IMR-90 (cell line): ENCODE measurements around the gene PRSS50. TPM values are rescaled to one million over a fixed set of nuclear protein-coding genes. Genes with fewer than 3 reads are reported as not detected.

Experiments
- ATAC-seq: fragments of 200-7000 bp; cut with Tn5 transposase; 2 replicates; pipeline ENCODE4 v1.9.1; 2020; ENCODE audit warnings: low read depth, mild to moderate bottlenecking, moderate library complexity
- BruUV-seq: library from RNA; stranded (reverse); fragments of 400-500 nt; replicated peaks from 2 replicates; lab custom pipeline; 2021; lab: Mats Ljungman, UMichigan
- CTCF ChIA-PET: fragments of 300-600 bp; formaldehyde crosslinking; extraction: SDS; loops from one replicate; lab custom pipeline; 2021; ENCODE audit warnings: antibody characterized with exemption; lab: Yijun Ruan, JAX
- POLR2A ChIA-PET: fragments of 300-600 bp; sonication (Branson Sonifier 250); formaldehyde crosslinking; loops from one replicate; lab custom pipeline; 2022; ENCODE audit warnings: antibody characterized with exemption; ENCODE audit not compliant: unreplicated experiment; lab: Charles Lee
- DNase-seq: peaks from one replicate; pipeline ENCODE4 v3.0.0; 2013
- H2AFZ ChIP-seq: replicated peaks from 2 replicates; pipeline ENCODE3; 2013; ENCODE audit warnings: low read length, mild to moderate bottlenecking; ENCODE audit not compliant: poor library complexity
- H2AK5ac ChIP-seq: 2 replicates; pipeline ENCODE4 v1.6.1; 2013; ENCODE audit warnings: low read depth, low read length, inconsistent platforms
- H2AK9ac ChIP-seq: replicated peaks from 2 replicates; pipeline ENCODE3; 2013; ENCODE audit warnings: mild to moderate bottlenecking, low read depth, low read length, moderate library complexity; ENCODE audit not compliant: poor library complexity
- H2BK120ac ChIP-seq: 2 replicates; pipeline ENCODE4 v1.6.1; 2013; ENCODE audit warnings: low read depth, low read length, inconsistent platforms
- H2BK15ac ChIP-seq: 3 replicates; pipeline ENCODE4 v1.6.1; 2013; ENCODE audit warnings: low read depth, low read length, inconsistent platforms
- H2BK20ac ChIP-seq: 2 replicates; pipeline ENCODE4 v1.6.1; 2013; ENCODE audit warnings: low read depth, mild to moderate bottlenecking, inconsistent platforms, low read length, moderate library complexity
- H2BK5ac ChIP-seq: 2 replicates; pipeline ENCODE4 v1.6.1; 2013; ENCODE audit warnings: mild to moderate bottlenecking, low read depth, low read length, inconsistent platforms; ENCODE audit not compliant: poor library complexity, severe bottlenecking
- H3K14ac ChIP-seq: replicated peaks from 2 replicates; pipeline ENCODE4 v1.6.1; 2013; ENCODE audit warnings: low read depth, low read length, inconsistent platforms
- H3K18ac ChIP-seq: 2 replicates; pipeline ENCODE4 v1.6.1; 2013; ENCODE audit warnings: low read depth, low read length, control low read depth
- H3K23ac ChIP-seq: 2 replicates; pipeline ENCODE4 v1.6.1; 2013; ENCODE audit warnings: low read depth, low read length, inconsistent platforms
- H3K27ac ChIP-seq: 2 replicates; pipeline ENCODE4 v1.5.1; 2013; ENCODE audit warnings: mild to moderate bottlenecking, control low read depth, low read length; ENCODE audit not compliant: insufficient read depth
- H3K27me3 ChIP-seq: 2 replicates; pipeline ENCODE4 v1.6.1; 2013; ENCODE audit warnings: low read length; ENCODE audit not compliant: control insufficient read depth, insufficient read depth
- H3K36me3 ChIP-seq: 2 replicates; pipeline ENCODE4 v1.6.1; 2013; ENCODE audit warnings: low read length, mixed read lengths; ENCODE audit not compliant: control insufficient read depth, insufficient read depth
- H3K4ac ChIP-seq: 2 replicates; pipeline ENCODE4 v1.6.1; 2013; ENCODE audit warnings: low read depth, low read length, inconsistent platforms
- H3K4me1 ChIP-seq: 2 replicates; pipeline ENCODE4 v1.6.1; 2013; ENCODE audit warnings: low read length, mixed read lengths; ENCODE audit not compliant: control insufficient read depth, insufficient read depth
- H3K4me2 ChIP-seq: 2 replicates; pipeline ENCODE4 v1.6.1; 2013; ENCODE audit warnings: low read depth, mild to moderate bottlenecking, control low read depth, low read length, moderate library complexity
- H3K4me3 ChIP-seq: 2 replicates; pipeline ENCODE4 v1.5.1; 2013; ENCODE audit warnings: low read depth, mild to moderate bottlenecking, control low read depth, low read length, moderate library complexity; ENCODE audit not compliant: insufficient read depth
- H3K56ac ChIP-seq: 2 replicates; pipeline ENCODE4 v1.6.1; 2013; ENCODE audit warnings: low read length, inconsistent platforms; ENCODE audit not compliant: insufficient read depth; ENCODE audit errors: extremely low read depth
- H3K79me1 ChIP-seq, 2 experiments: 2 replicates each; pipeline ENCODE4 v1.6.1; 2013; ENCODE audit warnings: low read length in 2 of 2, inconsistent platforms in 1 of 2, low read depth in 1 of 2
- H3K9ac ChIP-seq: 2 replicates; pipeline ENCODE4 v1.6.1; 2013; ENCODE audit warnings: low read depth, low read length, control low read depth
- H3K9me1 ChIP-seq: 2 replicates; pipeline ENCODE4 v1.6.1; 2013; ENCODE audit warnings: low read length, inconsistent platforms; ENCODE audit not compliant: insufficient read depth
- H3K9me3 ChIP-seq: 2 replicates; pipeline ENCODE4 v1.6.1; 2013; ENCODE audit warnings: low read length; ENCODE audit not compliant: control insufficient read depth, insufficient read depth
- H4K20me1 ChIP-seq: 2 replicates; pipeline ENCODE4 v1.6.1; 2013; ENCODE audit warnings: low read length, inconsistent platforms; ENCODE audit not compliant: insufficient read depth
- H4K5ac ChIP-seq: 2 replicates; pipeline ENCODE4 v1.6.1; 2013; ENCODE audit warnings: mild to moderate bottlenecking, low read depth, low read length, control low read depth
- H4K8ac ChIP-seq, 2 experiments: 2 replicates each; pipeline ENCODE4 v1.6.1; 2013; ENCODE audit warnings: low read depth in 2 of 2, low read length in 2 of 2, control low read depth in 1 of 2, inconsistent platforms in 1 of 2
- H4K91ac ChIP-seq: 2 replicates; pipeline ENCODE4 v1.6.1; 2013; ENCODE audit warnings: low read depth, low read length, inconsistent platforms; ENCODE audit not compliant: insufficient read depth
- BHLHE40 ChIP-seq: fragments of 150-350 bp; IDR thresholded peaks from 2 replicates; pipeline ENCODE4 v1.6.1; 2016; ENCODE audit warnings: mild to moderate bottlenecking, low read depth, low read length
- CEBPB ChIP-seq: IDR thresholded peaks from 2 replicates; pipeline ENCODE4 v1.6.1; 2012; ENCODE audit warnings: low read depth, low read length, improper control_type of control experiment
- CHD1 ChIP-seq: IDR thresholded peaks from 2 replicates; pipeline ENCODE4 v1.6.1; 2012; ENCODE audit warnings: low read depth, low read length, improper control_type of control experiment
- FOS ChIP-seq: fragments of 150-350 bp; IDR thresholded peaks from 2 replicates; pipeline ENCODE4 v1.6.1; 2016; ENCODE audit warnings: low read depth, low read length
- MAFK ChIP-seq: IDR thresholded peaks from 2 replicates; pipeline ENCODE4 v1.6.1; 2012; ENCODE audit warnings: low read depth, low read length, improper control_type of control experiment
- MAZ ChIP-seq: IDR thresholded peaks from 2 replicates; pipeline ENCODE4 v1.6.1; 2012; ENCODE audit warnings: low read depth, mild to moderate bottlenecking, low read length, improper control_type of control experiment, moderate library complexity, borderline replicate concordance
- MXI1 ChIP-seq: IDR thresholded peaks from 2 replicates; pipeline ENCODE4 v1.6.1; 2012; ENCODE audit warnings: low read depth, mild to moderate bottlenecking, low read length, moderate library complexity, borderline replicate concordance
- NFE2L2 ChIP-seq: fragments of 150-350 bp; IDR thresholded peaks from 2 replicates; pipeline ENCODE4 v1.6.1; 2016; ENCODE audit warnings: low read depth, mild to moderate bottlenecking, low read length
- POLR2A ChIP-seq: IDR thresholded peaks from 2 replicates; pipeline ENCODE4 v1.6.1; 2012; ENCODE audit warnings: mild to moderate bottlenecking, low read depth, low read length
- RCOR1 ChIP-seq: IDR thresholded peaks from 2 replicates; pipeline ENCODE4 v1.6.1; 2012; ENCODE audit warnings: mild to moderate bottlenecking, low read length, improper control_type of control experiment; ENCODE audit not compliant: insufficient replicate concordance
- RFX5 ChIP-seq: IDR thresholded peaks from 2 replicates; pipeline ENCODE4 v1.8.0; 2012; ENCODE audit warnings: low read depth, mild to moderate bottlenecking, low read length, moderate library complexity
- SMC3 ChIP-seq: fragments of 150-350 bp; IDR thresholded peaks from 2 replicates; pipeline ENCODE4 v1.6.1; 2016; ENCODE audit warnings: low read depth, mild to moderate bottlenecking, antibody characterized with exemption, low read length, moderate library complexity
- WGBS, 2 experiments: methylation state at CpG; one replicate each; pipeline versions ENCODE4 v1.1.5 to v1.1.7; 2013; ENCODE audit warnings: missing lambda C conversion rate in 2 of 2; ENCODE audit not compliant: insufficient read length in 1 of 2; ENCODE audit errors: extremely low coverage in 2 of 2; 5-methylcytosine and 5-hydroxymethylcytosine counted together
- dilution Hi-C: fragments of 300-500 bp; cut with HindIII; formaldehyde crosslinking; loops from one replicate; pipeline ENCODE4 v1.14.3; 2018; ENCODE audit warnings: low sequenced_read_pairs; ENCODE audit not compliant: unreplicated experiment
- in situ Hi-C: fragments of 300-500 bp; cut with MboI; formaldehyde crosslinking; loops from 3 replicates; pipeline ENCODE4 v1.14.3; 2019; ENCODE audit warnings: low sequenced_read_pairs, inconsistent platforms, mixed read lengths
- intact Hi-C: fragments of 100-400 bp; cut with micrococcal nuclease; formaldehyde crosslinking; loops from 2 replicates; pipeline ENCODE4 v1.10.0; 2022
- polyA plus RNA-seq, 3 experiments: library from polyadenylated mRNA; depleted of rRNA; stranded (reverse); fragments of >200 nt; gene quantifications; 2 replicates each; pipeline ENCODE4 v1.2.3, GENCODE V29; 2012; ENCODE audit warnings: low replicate concordance in 1 of 3
- total RNA-seq: library from RNA; depleted of rRNA; stranded (reverse); fragments of >200 nt; gene quantifications from 2 replicates; pipeline ENCODE4 v1.2.3, GENCODE V29; 2012
- TF ChIP-seq, protein P1 (sequence below): fragments of 150-350 bp; IDR thresholded peaks from 2 replicates; pipeline ENCODE4 v1.6.1; 2017; ENCODE audit warnings: mild to moderate bottlenecking, antibody characterized with exemption, low read length, low read depth
- TF ChIP-seq, protein P2 (sequence below): fragments of 150-350 bp; IDR thresholded peaks from 2 replicates; pipeline ENCODE4 v1.6.1; 2016; ENCODE audit warnings: low read depth, mild to moderate bottlenecking, low read length, moderate library complexity, borderline replicate concordance
- TF ChIP-seq, protein P3 (sequence below): conservative IDR thresholded peaks from 2 replicates; pipeline ENCODE4 v1.5.1; 2012; ENCODE audit warnings: mild to moderate bottlenecking, low read depth, low read length, improper control_type of control experiment

Gene PRSS50
- total and polyA plus RNA-seq, 2 of the 4 experiments (the other 2 are of a cell fraction): not detected

- no peak for ATAC-seq
- TF ChIP-seq POLR2A (no peak), FOS (no peak), BHLHE40 (no peak), SMC3 (no peak), CEBPB (no peak), MAZ (no peak), RFX5 (no peak), MAFK (no peak), CHD1 (no peak), NFE2L2 (no peak), RCOR1 (no peak), MXI1 (no peak)
- TF ChIP-seq, protein P1, sequence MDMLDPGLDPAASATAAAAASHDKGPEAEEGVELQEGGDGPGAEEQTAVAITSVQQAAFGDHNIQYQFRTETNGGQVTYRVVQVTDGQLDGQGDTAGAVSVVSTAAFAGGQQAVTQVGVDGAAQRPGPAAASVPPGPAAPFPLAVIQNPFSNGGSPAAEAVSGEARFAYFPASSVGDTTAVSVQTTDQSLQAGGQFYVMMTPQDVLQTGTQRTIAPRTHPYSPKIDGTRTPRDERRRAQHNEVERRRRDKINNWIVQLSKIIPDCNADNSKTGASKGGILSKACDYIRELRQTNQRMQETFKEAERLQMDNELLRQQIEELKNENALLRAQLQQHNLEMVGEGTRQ: no peak
- TF ChIP-seq, protein P2, sequence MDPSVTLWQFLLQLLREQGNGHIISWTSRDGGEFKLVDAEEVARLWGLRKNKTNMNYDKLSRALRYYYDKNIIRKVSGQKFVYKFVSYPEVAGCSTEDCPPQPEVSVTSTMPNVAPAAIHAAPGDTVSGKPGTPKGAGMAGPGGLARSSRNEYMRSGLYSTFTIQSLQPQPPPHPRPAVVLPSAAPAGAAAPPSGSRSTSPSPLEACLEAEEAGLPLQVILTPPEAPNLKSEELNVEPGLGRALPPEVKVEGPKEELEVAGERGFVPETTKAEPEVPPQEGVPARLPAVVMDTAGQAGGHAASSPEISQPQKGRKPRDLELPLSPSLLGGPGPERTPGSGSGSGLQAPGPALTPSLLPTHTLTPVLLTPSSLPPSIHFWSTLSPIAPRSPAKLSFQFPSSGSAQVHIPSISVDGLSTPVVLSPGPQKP: no peak
- TF ChIP-seq, protein P3, sequence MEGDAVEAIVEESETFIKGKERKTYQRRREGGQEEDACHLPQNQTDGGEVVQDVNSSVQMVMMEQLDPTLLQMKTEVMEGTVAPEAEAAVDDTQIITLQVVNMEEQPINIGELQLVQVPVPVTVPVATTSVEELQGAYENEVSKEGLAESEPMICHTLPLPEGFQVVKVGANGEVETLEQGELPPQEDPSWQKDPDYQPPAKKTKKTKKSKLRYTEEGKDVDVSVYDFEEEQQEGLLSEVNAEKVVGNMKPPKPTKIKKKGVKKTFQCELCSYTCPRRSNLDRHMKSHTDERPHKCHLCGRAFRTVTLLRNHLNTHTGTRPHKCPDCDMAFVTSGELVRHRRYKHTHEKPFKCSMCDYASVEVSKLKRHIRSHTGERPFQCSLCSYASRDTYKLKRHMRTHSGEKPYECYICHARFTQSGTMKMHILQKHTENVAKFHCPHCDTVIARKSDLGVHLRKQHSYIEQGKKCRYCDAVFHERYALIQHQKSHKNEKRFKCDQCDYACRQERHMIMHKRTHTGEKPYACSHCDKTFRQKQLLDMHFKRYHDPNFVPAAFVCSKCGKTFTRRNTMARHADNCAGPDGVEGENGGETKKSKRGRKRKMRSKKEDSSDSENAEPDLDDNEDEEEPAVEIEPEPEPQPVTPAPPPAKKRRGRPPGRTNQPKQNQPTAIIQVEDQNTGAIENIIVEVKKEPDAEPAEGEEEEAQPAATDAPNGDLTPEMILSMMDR: no peak
- Histone ChIP-seq H2AFZ (no peak overlapping the region), H4K8ac (no peak overlapping the region), H4K91ac (no peak overlapping the region), H3K56ac (no peak overlapping the region), H3K27me3 (no peaks in the 10 kb centered on the region), H3K9me3 (no peaks in the 10 kb centered on the region), H2BK120ac (no peak overlapping the region), H3K79me1 (no peaks in the 10 kb centered on the region), H3K23ac (no peak overlapping the region), H3K36me3 (peaks cover 8% of the 10 kb centered on the region; the same call in 1 of the 2 replicates), H3K27ac (no peak overlapping the region), H2BK20ac (no peak overlapping the region), H3K18ac (no peak overlapping the region), H3K4me1 (no peaks in the 10 kb centered on the region; the same call in 1 of the 2 replicates), H3K14ac (no peak overlapping the region), H4K20me1 (no peaks in the 10 kb centered on the region), H2AK9ac (no peak overlapping the region), H2BK15ac (no peak overlapping the region), H3K4me3 (no peak overlapping the region), H3K4me2 (no peak overlapping the region), H3K4ac (no peak overlapping the region), H4K5ac (no peak overlapping the region), H2AK5ac (no peak overlapping the region), H3K9ac (no peak overlapping the region), H2BK5ac (no peak overlapping the region), H3K9me1 (peaks cover 5% of the 10 kb centered on the region; the same call in 1 of the 2 replicates)
- no TSS peak for BruUV-seq
- CTCF ChIA-PET: no interaction called here
- POLR2A ChIA-PET: no interaction called here
- DNase-seq: no peak
- dilution Hi-C loops (no loop called here), intact Hi-C loops (no loop called here), in situ Hi-C loops (no loop called here)
- 51% methylated on average over 3 of the region's 13 CpGs; no CpG with 5 or more reads in 1 of the 2 experiments for WGBS, 2 experiments
These were observed 35.7 kb downstream of the PRSS50 start for GRCh38 chr3:46681856-46682540.
